Measurements from ENCODE around the gene KIF18B.

The KIF18B gene

DNA sequence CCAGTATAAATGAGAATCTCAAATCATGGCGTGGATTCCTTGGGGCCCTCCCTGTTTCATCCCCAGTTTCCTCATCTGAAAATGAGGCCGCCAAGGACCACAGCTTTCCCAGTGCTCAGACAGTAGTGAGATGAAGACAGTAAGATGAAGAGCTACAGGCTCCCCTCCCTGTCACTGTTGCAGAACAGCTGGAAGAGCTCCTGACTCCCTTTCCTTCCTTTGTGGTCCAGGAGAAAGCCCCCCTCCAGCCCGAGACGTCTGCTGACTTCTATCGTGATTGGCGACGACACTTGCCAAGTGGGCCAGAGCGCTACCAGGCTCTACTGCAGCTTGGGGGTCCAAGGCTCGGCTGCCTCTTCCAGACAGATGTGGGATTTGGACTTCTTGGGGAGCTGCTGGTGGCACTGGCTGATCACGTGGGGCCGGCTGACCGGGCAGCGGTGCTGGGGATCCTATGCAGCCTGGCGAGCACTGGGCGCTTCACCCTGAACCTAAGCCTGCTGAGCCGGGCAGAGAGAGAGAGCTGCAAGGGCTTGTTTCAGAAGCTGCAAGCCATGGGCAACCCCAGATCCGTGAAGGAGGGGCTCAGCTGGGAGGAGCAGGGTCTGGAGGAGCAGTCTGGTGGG, 45.3 kb downstream of the KIF18B start:
- DNase-seq (ENCODE audit: insufficient read length, low spot score) (no peak), FAIRE-seq (no peak)
- TF ChIP-seq CTCF (IDR thresholded peaks at IDR 0.05; ENCODE audit: insufficient read depth, missing control alignments): no peak

- FAIRE-seq (no peak), DNase-seq (ENCODE audit: insufficient read length, low spot score) (no peak)
- no peak for TF ChIP-seq CTCF (IDR thresholded peaks at IDR 0.05; ENCODE audit: insufficient read depth, missing control alignments)
These were observed 46.1 kb downstream of the KIF18B start for GRCh38 chr17:44901411-44901921.

DNA sequence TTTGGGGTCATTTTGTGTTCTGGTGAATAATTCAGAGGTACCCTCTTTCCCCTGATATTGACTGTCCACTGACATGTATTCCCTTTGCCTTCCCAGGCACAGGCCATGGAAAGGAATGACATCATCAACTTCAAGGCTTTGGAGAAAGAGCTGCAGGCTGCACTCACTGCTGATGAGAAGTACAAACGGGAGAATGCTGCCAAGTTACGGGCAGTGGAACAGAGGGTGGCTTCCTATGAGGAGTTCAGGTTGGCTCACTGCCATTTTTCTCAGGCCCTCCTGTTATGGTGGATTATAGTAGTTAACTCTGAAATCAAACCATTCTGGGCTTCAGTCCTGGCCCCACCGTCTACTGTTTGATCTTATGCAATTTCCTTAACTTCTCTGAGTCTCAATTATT, 46.7 kb downstream of the KIF18B start:
- no peak for FAIRE-seq
- TF ChIP-seq CTCF (IDR thresholded peaks at IDR 0.05; ENCODE audit: insufficient read depth, missing control alignments): no peak
- no peak for DNase-seq (ENCODE audit: insufficient read length, low spot score)

DNA sequence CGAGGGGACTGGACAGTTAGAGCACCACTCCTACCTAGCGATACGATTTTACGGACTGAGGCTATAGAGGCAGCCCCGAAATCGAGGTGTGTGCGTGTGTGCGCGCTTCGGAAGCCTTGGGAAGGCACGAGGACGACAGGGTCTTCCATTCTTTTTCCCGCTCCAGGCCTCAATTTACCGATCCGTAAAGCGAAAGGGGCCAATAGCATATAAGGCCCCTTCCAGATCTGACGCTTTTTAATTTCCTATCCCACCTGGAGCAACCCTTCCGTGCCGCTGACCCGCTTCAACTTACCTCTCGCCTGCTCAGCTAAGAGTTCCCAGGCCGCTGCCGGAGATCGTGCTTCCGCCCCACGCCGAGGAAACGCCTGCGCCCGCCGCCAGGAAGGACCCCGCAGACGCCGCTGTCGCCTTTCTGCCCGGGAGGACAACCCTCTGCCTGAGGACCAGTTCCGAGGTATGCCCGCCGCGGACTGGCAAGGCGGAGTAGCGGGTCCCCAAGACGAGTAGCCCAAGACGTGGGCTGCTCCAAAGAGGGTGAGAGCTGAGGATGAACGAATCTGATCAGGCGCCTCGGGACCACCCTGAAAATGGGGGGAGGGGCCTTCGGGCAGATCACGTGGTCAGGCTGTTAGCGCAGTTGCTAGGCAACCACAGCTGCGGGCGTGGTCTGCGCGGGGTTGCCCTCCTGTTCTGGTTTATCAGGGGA, 48.3 kb downstream of the KIF18B start, which contains the start of gene EFTUD2:
TSS of gene EFTUD2 (minus strand) at position 372 of the 709 bp plus-strand sequence. CDS start 4,924 bp downstream, outside the sequence.
- no peak for FAIRE-seq
- DNase-seq (ENCODE audit: insufficient read length, low spot score): peak; percentile 78
- TF ChIP-seq CTCF (IDR thresholded peaks at IDR 0.05; ENCODE audit: insufficient read depth, missing control alignments): no peak

DNA sequence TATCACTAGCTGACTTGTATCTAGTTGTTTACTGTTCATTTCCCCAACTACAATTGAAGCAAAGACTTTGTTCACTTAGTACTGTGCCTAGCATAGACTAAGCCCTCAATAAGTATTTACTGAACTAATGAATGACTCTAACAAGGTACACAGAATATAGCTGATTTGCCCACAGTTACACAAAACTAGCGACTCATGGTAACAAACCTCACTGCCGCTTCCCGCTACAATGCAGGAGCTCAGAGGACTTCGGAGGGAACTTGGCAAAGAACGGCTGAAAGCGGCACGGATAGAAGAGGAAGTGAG, 48.9 kb downstream of the KIF18B start:
- no peak for TF ChIP-seq CTCF (IDR thresholded peaks at IDR 0.05; ENCODE audit: insufficient read depth, missing control alignments)
- DNase-seq (ENCODE audit: insufficient read length, low spot score) (no peak), FAIRE-seq (no peak)

DNA sequence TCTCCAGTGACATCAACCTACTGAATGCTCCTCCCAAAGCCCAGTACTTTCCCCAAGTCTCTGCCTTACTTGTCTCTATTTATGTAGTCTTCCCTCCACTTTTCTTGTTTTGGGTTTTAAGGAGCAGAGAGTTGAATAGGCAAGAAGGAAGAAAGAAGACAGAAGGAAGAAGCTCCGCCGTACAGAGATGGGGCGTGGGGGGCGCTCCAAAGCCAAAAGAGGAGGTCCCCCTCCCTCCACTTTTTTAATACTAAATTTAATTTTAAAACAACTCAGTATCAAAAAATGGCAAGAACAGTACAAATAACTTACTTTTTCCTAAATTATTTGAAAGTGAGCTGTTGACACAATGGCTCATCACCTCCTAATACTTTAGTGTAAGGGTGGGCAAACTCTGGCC, 52.9 kb downstream of the KIF18B start:
- FAIRE-seq: no peak

More for the DNA sequence above, 52.9 kb downstream of the KIF18B start:
- no peak for TF ChIP-seq CTCF (IDR thresholded peaks at IDR 0.05; ENCODE audit: insufficient read depth, missing control alignments)
- no peak for DNase-seq (ENCODE audit: insufficient read length, low spot score)
